T-cell (primary cell): Measurements from ENCODE around the gene PIK3R1. TPM values are rescaled to one million over a fixed set of nuclear protein-coding genes. Genes with fewer than 3 reads are reported as not detected.

Experiments
- ATAC-seq, 4 experiments: fragments of 200-7000 bp in 3 of 4; fragments of 150-1000 bp in 1 of 4; cut with Tn5 transposase; replicated peaks in 1 of 4; 1 replicate in 3 of 4; 2 replicates in 1 of 4; pipeline ENCODE4 v1.10.0; 2021; ENCODE audit warnings: moderate library complexity in 3 of 4, mild to moderate bottlenecking in 2 of 4, moderate number of reproducible peaks in 1 of 4
- CTCF ChIA-PET, 2 donors: fragments of 300-600 bp; sonication (Branson Sonifier 250); formaldehyde crosslinking; loops; one replicate each; lab custom pipeline; 2022; ENCODE audit warnings: antibody characterized with exemption in 2 of 2; lab: Charles Lee
- POLR2A ChIA-PET, 2 donors: fragments of 300-600 bp; sonication (Branson Sonifier 250); formaldehyde crosslinking; loops; one replicate each; lab custom pipeline; 2022; ENCODE audit warnings: antibody characterized with exemption in 2 of 2; lab: Charles Lee
- DNase-seq, 35 experiments: peaks; one replicate each; pipeline versions ENCODE4 v3.0.0 to v3.0.0-alpha.2; 2013 to 2023
- H3K27ac ChIP-seq: one replicate; pipeline ENCODE4 v1.5.1; 2013; ENCODE audit warnings: low read length
- H3K27me3 ChIP-seq, 2 experiments: replicated peaks in 1 of 2; 1 replicate in 1 of 2; 2 replicates in 1 of 2; pipeline versions ENCODE4 v1.6.1 to v1.7.0; 2013; ENCODE audit warnings: low read length in 1 of 2, mixed read lengths in 1 of 2; ENCODE audit not compliant: control insufficient read depth in 2 of 2, insufficient read depth in 2 of 2; ENCODE audit errors: extremely low read depth in 1 of 2
- H3K36me3 ChIP-seq, 2 donors: 1 replicate in 1 of 2; 2 replicates in 1 of 2; pipeline versions ENCODE4 v1.6.1 to v1.7.0; 2013; ENCODE audit warnings: low read length in 1 of 2; ENCODE audit not compliant: control insufficient read depth in 2 of 2, insufficient read depth in 1 of 2; ENCODE audit errors: extremely low read depth in 1 of 2
- H3K4me1 ChIP-seq, 2 experiments: 1 replicate in 1 of 2; 2 replicates in 1 of 2; pipeline versions ENCODE4 v1.6.1 to v1.7.0; 2013; ENCODE audit warnings: low read length in 2 of 2, mixed read lengths in 1 of 2; ENCODE audit not compliant: insufficient read depth in 2 of 2, control insufficient read depth in 1 of 2; ENCODE audit errors: extremely low read depth in 1 of 2
- H3K4me3 ChIP-seq, 2 donors: 1 replicate in 1 of 2; 2 replicates in 1 of 2; pipeline versions ENCODE4 v1.5.1 to v1.7.0; 2013; ENCODE audit warnings: mild to moderate bottlenecking in 2 of 2, low read length in 1 of 2, moderate library complexity in 1 of 2; ENCODE audit not compliant: control insufficient read depth in 1 of 2; ENCODE audit errors: extremely low read depth in 1 of 2
- H3K9me3 ChIP-seq: 2 replicates; pipeline ENCODE4 v1.7.0; 2013
- H3K27ac Mint-ChIP-seq, 2 donors: one replicate each; pipeline ENCODE4 v1.8.0; 2020 to 2021; ENCODE audit warnings: mild to moderate bottlenecking in 2 of 2, mixed read lengths in 2 of 2
- H3K27me3 Mint-ChIP-seq, 2 donors: one replicate each; pipeline ENCODE4 v1.8.0; 2021 to 2022; ENCODE audit warnings: mixed read lengths in 2 of 2
- H3K36me3 Mint-ChIP-seq: one replicate; pipeline ENCODE4 v1.8.0; 2021; ENCODE audit warnings: mixed read lengths
- H3K4me1 Mint-ChIP-seq, 3 donors: one replicate each; pipeline ENCODE4 v1.8.0; 2020 to 2022; ENCODE audit warnings: mixed read lengths in 3 of 3, mild to moderate bottlenecking in 1 of 3
- H3K4me3 Mint-ChIP-seq, 3 donors: one replicate each; pipeline ENCODE4 v1.8.0; 2020 to 2022; ENCODE audit warnings: mild to moderate bottlenecking in 3 of 3, mixed read lengths in 3 of 3, moderate library complexity in 3 of 3
- H3K9me3 Mint-ChIP-seq, 3 donors: one replicate each; pipeline ENCODE4 v1.8.0; 2020 to 2022; ENCODE audit warnings: mixed read lengths in 3 of 3
- WGBS: methylation state at CpG from one replicate; pipeline ENCODE4 v1.1.5; 2013; ENCODE audit warnings: missing lambda C conversion rate; ENCODE audit not compliant: insufficient coverage; 5-methylcytosine and 5-hydroxymethylcytosine counted together
- total RNA-seq, 35 experiments: library from RNA in 6 of 35; stranded (reverse) in 6 of 35; fragments of 120-200 nt in 1 of 35; gene quantifications; one replicate each; pipeline versions ENCODE4 v1.2.1 to v1.2.4 and lab custom pipeline; 2013 to 2026

PIK3R1 gene
- total RNA-seq, 5 donors from 2014 or later (not counting 1 experiment from before 2014, with no cell fraction given) = 83.7 to 370 (median 105) TPM

- DNase-seq = no peak
- POLR2A ChIA-PET = no interaction called here
- H3K36me3 ChIP-seq = peaks cover 6 to 34% of the 10 kb centered on the region in 2 donors
- Mint-ChIP-seq H3K27ac (no peak overlapping the region), H3K9me3 (no peaks in the 10 kb centered on the region), H3K36me3 (peaks cover 44% of the 10 kb centered on the region), H3K4me3 (no peak overlapping the region), H3K27me3 (no peaks in the 10 kb centered on the region), H3K4me1 (peaks cover 93 to 97% (median 96%) of the 10 kb centered on the region in 3 donors)
- no peaks in the 10 kb centered on the region for H3K9me3 ChIP-seq
- H3K4me1 ChIP-seq = peaks cover 31 to 50% of the 10 kb centered on the region in 2 experiments
- CTCF ChIA-PET = no interaction called here
- H3K4me3 ChIP-seq = no peak overlapping the region
- 100% methylated on average over 1 of the region's 8 CpGs for WGBS
- ATAC-seq = no peak
- no peak overlapping the region for H3K27ac ChIP-seq
- H3K27me3 ChIP-seq = no peaks in the 10 kb centered on the region
These were observed 11.1 kb downstream of the PIK3R1 start for GRCh38 chr5:68226546-68227073.

GRCh38 chr5:68227532-68228160 is 12.1 kb downstream of the PIK3R1 start:
- Histone ChIP-seq H3K27me3 (no peaks in the 10 kb centered on the region), H3K9me3 (no peaks in the 10 kb centered on the region), H3K36me3 (peaks cover 6 to 36% of the 10 kb centered on the region in 2 donors), H3K4me1 (peaks cover 28 to 48% of the 10 kb centered on the region in 2 experiments), H3K27ac (no peak overlapping the region), H3K4me3 (no peak overlapping the region)
- H3K4me3 Mint-ChIP-seq = no peak overlapping the region
- ATAC-seq (no peak), DNase-seq (no peak)
- peak overlapping the region; percentile 9 to 64 for H3K27ac Mint-ChIP-seq
- peaks cover 43% of the 10 kb centered on the region for H3K36me3 Mint-ChIP-seq
- no peaks in the 10 kb centered on the region for H3K9me3 Mint-ChIP-seq
- no peaks in the 10 kb centered on the region for H3K27me3 Mint-ChIP-seq
- 64% methylated on average over 2 of the region's 7 CpGs for WGBS
- H3K4me1 Mint-ChIP-seq = peaks cover 94 to 98% (median 96%) of the 10 kb centered on the region in 3 donors
- CTCF ChIA-PET = interaction anchor here in 1 of 2 donors (1.2 kb wide), 1 partner anchor 11 kb away, joined by 5 read pairs; the partner anchor contains the start of gene PIK3R1
- POLR2A ChIA-PET = interaction anchor here in 1 of 2 donors (0.5 to 0.6 kb wide), 2 partner anchors 9 to 457 kb away, joined by 4 to 5 read pairs; no protein-coding TSS in a partner anchor

- Mint-ChIP-seq H3K36me3 (peaks cover 38% of the 10 kb centered on the region), H3K27me3 (no peaks in the 10 kb centered on the region), H3K4me3 (peak overlapping the region in 1 of 3 donors; percentile 7), H3K27ac (peak overlapping the region; percentile 12 to 29), H3K4me1 (peaks cover 92 to 96% (median 95%) of the 10 kb centered on the region in 3 donors), H3K9me3 (no peaks in the 10 kb centered on the region)
- CTCF ChIA-PET = interaction anchor here in 1 of 2 donors (1.3 kb wide), 1 partner anchor 13 kb away, joined by 4 read pairs; no protein-coding TSS in a partner anchor
- ATAC-seq (no peak), DNase-seq (no peak)
- peaks cover 6 to 37% of the 10 kb centered on the region in 2 donors for H3K36me3 ChIP-seq
- H3K4me1 ChIP-seq = peaks cover 14 to 40% of the 10 kb centered on the region in 2 experiments
- no peaks in the 10 kb centered on the region for H3K27me3 ChIP-seq
- H3K9me3 ChIP-seq = no peaks in the 10 kb centered on the region
- POLR2A ChIA-PET = interaction anchor here (0.5 to 0.7 kb wide), 4 partner anchors 51 to 803 kb away, joined by 4 to 6 read pairs (median 4); no protein-coding TSS in a partner anchor
- H3K27ac ChIP-seq = no peak overlapping the region
- no peak overlapping the region for H3K4me3 ChIP-seq
- 100% methylated on average over 1 of the region's 4 CpGs for WGBS
These were observed 13.9 kb downstream of the PIK3R1 start for GRCh38 chr5:68229416-68229815.

- Mint-ChIP-seq H3K27ac (peak overlapping the region in 1 of 2 donors; percentile 12), H3K27me3 (no peaks in the 10 kb centered on the region), H3K36me3 (peaks cover 38% of the 10 kb centered on the region), H3K4me1 (peaks cover 87 to 91% (median 89%) of the 10 kb centered on the region in 3 donors), H3K4me3 (peak overlapping the region in 1 of 3 donors; percentile 7), H3K9me3 (no peaks in the 10 kb centered on the region)
- DNase-seq (no peak), ATAC-seq (no peak)
- Histone ChIP-seq H3K4me1 (peaks cover 9 to 37% of the 10 kb centered on the region in 2 experiments), H3K4me3 (no peak overlapping the region), H3K27ac (no peak overlapping the region), H3K9me3 (no peaks in the 10 kb centered on the region), H3K36me3 (peaks cover 6 to 39% of the 10 kb centered on the region in 2 donors), H3K27me3 (no peaks in the 10 kb centered on the region)
- WGBS = 78% methylated on average over 1 of the region's 1 CpG
- POLR2A ChIA-PET = interaction anchor here (0.5 to 1.1 kb wide), 5 partner anchors 11 to 458 kb away, joined by 3 to 11 read pairs (median 4); no protein-coding TSS in a partner anchor
- CTCF ChIA-PET = interaction anchor here in 1 of 2 donors (0.6 to 1.3 kb wide), 4 partner anchors 14 to 1023 kb away, joined by 3 to 4 read pairs (median 4); no protein-coding TSS in a partner anchor
These were observed 14.7 kb downstream of the PIK3R1 start for GRCh38 chr5:68230285-68230684.

GRCh38 chr5:68231414-68232076 is 16.0 kb downstream of the PIK3R1 start:
- Mint-ChIP-seq H3K9me3 (no peaks in the 10 kb centered on the region), H3K4me3 (peak overlapping the region in 1 of 3 donors; percentile 18), H3K27ac (peak overlapping the region; percentile 34 to 66), H3K36me3 (peaks cover 30% of the 10 kb centered on the region), H3K27me3 (no peaks in the 10 kb centered on the region), H3K4me1 (peaks cover 82 to 87% (median 84%) of the 10 kb centered on the region in 3 donors)
- ATAC-seq (no peak), DNase-seq (no peak)
- WGBS = 88% methylated on average over 2 of the region's 5 CpGs
- Histone ChIP-seq H3K4me3 (no peak overlapping the region), H3K27ac (no peak overlapping the region), H3K9me3 (no peaks in the 10 kb centered on the region), H3K4me1 (peaks cover 9 to 26% of the 10 kb centered on the region in 2 experiments), H3K27me3 (no peaks in the 10 kb centered on the region), H3K36me3 (peaks cover 3 to 28% of the 10 kb centered on the region in 2 donors)
- CTCF ChIA-PET = no interaction called here
- POLR2A ChIA-PET = no interaction called here

GRCh38 chr5:68232277-68232676 is 16.7 kb downstream of the PIK3R1 start:
- Histone ChIP-seq H3K4me1 (peaks cover 10 to 25% of the 10 kb centered on the region in 2 experiments), H3K27ac (no peak overlapping the region), H3K4me3 (no peak overlapping the region), H3K36me3 (peaks cover 0 to 21% of the 10 kb centered on the region in 2 donors), H3K27me3 (no peaks in the 10 kb centered on the region), H3K9me3 (no peaks in the 10 kb centered on the region)
- Mint-ChIP-seq H3K4me3 (no peak overlapping the region), H3K4me1 (peaks cover 82 to 87% (median 85%) of the 10 kb centered on the region in 3 donors), H3K36me3 (peaks cover 25% of the 10 kb centered on the region), H3K27ac (peak overlapping the region; percentile 63 to 71), H3K27me3 (no peaks in the 10 kb centered on the region), H3K9me3 (no peaks in the 10 kb centered on the region)
- CTCF ChIA-PET = no interaction called here
- POLR2A ChIA-PET = no interaction called here
- ATAC-seq = no peak
- no CpG with 5 or more reads among the region's 4 CpGs for WGBS
- DNase-seq = no peak
